ENCODE measurements around the gene GARIN5B.

Gene GARIN5B

DNA sequence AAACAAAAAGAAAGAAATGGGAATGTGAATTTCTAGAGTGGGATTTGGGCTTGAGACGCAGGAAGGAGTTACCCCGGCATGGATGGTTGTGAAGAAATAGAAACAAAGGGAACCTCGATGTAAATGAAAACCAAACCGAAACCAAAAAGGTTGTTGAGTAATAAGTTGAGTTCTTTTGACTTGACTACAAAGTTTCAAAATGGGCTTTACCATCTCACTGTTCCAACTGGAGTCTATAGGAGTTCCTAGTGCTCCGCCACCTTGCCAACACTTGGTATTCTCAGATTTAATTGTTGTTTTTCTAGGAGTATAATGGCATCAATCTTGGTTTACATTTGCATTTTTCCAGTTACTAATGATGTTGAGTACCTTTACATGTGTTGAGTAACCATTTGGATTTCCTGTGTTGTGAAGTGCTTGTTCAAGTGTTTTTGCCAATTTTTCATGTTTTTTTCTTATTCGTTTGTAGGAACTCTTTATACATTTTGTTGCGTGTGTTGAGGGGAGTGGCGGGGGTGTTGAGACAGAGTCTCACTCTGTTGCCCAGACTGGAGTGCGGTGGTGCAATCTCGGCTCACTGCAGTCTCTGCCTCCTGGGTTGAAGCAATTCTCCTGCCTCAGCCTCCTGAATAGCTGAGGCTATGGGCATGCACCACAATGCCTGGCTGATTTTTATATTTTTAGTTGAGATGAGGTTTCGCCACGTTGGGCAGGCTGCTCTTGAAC lies 35.3 kb upstream of the GARIN5B start:
- H3K27ac Mint-ChIP-seq: peak overlapping the region; percentile 74
- H3K36me3 Mint-ChIP-seq (ENCODE audit: low read depth): peaks cover 32% of the 10 kb centered on the region
- no peaks in the 10 kb centered on the region for H3K9me3 Mint-ChIP-seq
- no peaks in the 10 kb centered on the region for H3K27me3 Mint-ChIP-seq (ENCODE audit: low read depth)
- no peak for DNase-seq (ENCODE audit: low spot score)
- H3K4me1 Mint-ChIP-seq (ENCODE audit: low read depth): peaks cover 14% of the 10 kb centered on the region
- peak overlapping the region; percentile 7 for H3K4me3 Mint-ChIP-seq

GRCh38 chr19:55392820-55393761 lies 30.0 kb upstream of the GARIN5B start:
- no peak for DNase-seq (ENCODE audit: low spot score)
- peaks cover 14% of the 10 kb centered on the region for H3K4me1 Mint-ChIP-seq (ENCODE audit: low read depth)
- no peaks in the 10 kb centered on the region for H3K27me3 Mint-ChIP-seq (ENCODE audit: low read depth)
- no peak overlapping the region for H3K4me3 Mint-ChIP-seq
- H3K27ac Mint-ChIP-seq: peak overlapping the region; percentile 8
- H3K9me3 Mint-ChIP-seq: no peaks in the 10 kb centered on the region
- H3K36me3 Mint-ChIP-seq (ENCODE audit: low read depth): peaks cover 28% of the 10 kb centered on the region

DNA sequence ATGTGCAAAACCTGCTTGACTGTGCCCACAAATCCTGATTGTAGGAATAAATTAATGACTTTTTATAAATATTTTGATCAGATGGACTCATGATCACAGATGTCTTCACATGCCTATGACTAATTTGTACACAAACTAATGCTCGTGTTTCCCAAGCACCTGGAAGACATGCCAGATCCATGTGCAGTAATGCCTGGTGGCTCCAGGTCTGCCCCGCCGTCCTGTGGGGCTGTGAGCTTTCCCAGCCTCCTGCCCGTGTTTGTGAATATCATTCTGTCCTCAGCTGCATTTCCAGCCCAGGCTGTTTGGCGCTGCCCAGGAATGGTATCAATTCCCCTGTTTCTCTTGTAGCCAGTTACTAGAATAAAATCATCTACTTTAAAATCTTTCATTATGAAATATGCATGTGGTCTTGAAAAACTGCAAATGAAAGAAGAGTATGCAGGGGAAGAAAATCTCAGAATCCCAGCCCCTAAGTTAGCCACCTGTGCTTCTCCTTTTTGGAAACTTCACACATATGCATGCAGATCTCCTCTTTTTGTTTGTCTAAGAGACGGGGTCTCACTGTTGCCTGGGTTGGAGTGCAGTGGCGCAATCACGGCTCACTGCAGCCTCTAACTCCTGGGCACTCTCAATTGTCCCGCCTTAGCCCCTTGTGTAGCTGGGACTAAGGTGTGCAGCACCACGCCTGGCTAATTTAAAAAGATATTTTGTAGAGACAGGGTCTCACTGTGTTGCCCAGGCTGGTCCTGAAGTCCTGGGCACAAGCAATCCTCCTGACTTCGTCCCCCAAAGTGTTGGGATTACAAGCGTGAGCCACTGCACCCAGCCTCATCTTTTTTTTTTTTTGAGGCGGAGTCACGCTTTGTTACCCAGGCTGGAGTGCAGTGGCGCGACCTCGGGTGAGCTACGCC lies 28.9 kb upstream of the GARIN5B start:
- no peak overlapping the region for H3K4me3 Mint-ChIP-seq
- H3K27me3 Mint-ChIP-seq (ENCODE audit: low read depth): no peaks in the 10 kb centered on the region
- no peak for DNase-seq (ENCODE audit: low spot score)
- H3K4me1 Mint-ChIP-seq (ENCODE audit: low read depth): peaks cover 17% of the 10 kb centered on the region
- H3K36me3 Mint-ChIP-seq (ENCODE audit: low read depth): peaks cover 38% of the 10 kb centered on the region
- peak overlapping the region; percentile 31 for H3K27ac Mint-ChIP-seq
- H3K9me3 Mint-ChIP-seq: no peaks in the 10 kb centered on the region

DNA sequence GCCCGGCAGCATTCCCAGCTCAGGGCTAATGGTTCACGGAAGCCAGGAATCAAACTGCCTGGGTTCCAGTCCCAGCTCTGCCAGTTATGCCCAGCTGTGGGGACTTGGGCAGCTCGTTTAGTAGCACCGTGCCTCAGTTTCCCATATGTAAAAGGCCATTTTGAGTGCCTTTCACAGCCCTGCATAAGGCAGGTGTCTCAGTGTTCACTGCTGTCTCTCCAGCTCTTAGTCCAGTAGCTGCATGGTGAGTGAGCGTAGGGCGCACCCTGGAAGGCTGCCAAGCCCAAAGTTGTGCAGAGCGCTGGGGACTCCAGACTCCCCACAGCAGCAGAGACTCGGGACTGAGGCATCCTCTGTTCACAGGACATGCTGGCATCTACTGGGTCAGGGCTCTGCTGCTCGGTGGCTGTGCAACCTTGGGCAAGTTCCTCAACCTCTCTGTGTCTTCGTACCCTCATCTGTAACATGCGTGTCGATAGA lies 28.2 kb upstream of the GARIN5B start:
- Mint-ChIP-seq H3K27ac (no peak overlapping the region), H3K9me3 (no peaks in the 10 kb centered on the region), H3K4me1 (ENCODE audit: low read depth) (peaks cover 20% of the 10 kb centered on the region), H3K36me3 (ENCODE audit: low read depth) (peaks cover 45% of the 10 kb centered on the region), H3K27me3 (ENCODE audit: low read depth) (no peaks in the 10 kb centered on the region), H3K4me3 (no peak overlapping the region)
- DNase-seq (ENCODE audit: low spot score): no peak

- H3K4me1 Mint-ChIP-seq (ENCODE audit: low read depth): peaks cover 20% of the 10 kb centered on the region
- no peaks in the 10 kb centered on the region for H3K27me3 Mint-ChIP-seq (ENCODE audit: low read depth)
- no peak overlapping the region for H3K4me3 Mint-ChIP-seq
- H3K9me3 Mint-ChIP-seq: no peaks in the 10 kb centered on the region
- H3K27ac Mint-ChIP-seq: peak overlapping the region; percentile 38
- H3K36me3 Mint-ChIP-seq (ENCODE audit: low read depth): peaks cover 52% of the 10 kb centered on the region
- no peak for DNase-seq (ENCODE audit: low spot score)
Measured at GRCh38 chr19:55390461-55390880, 27.4 kb upstream of the GARIN5B start.

DNA sequence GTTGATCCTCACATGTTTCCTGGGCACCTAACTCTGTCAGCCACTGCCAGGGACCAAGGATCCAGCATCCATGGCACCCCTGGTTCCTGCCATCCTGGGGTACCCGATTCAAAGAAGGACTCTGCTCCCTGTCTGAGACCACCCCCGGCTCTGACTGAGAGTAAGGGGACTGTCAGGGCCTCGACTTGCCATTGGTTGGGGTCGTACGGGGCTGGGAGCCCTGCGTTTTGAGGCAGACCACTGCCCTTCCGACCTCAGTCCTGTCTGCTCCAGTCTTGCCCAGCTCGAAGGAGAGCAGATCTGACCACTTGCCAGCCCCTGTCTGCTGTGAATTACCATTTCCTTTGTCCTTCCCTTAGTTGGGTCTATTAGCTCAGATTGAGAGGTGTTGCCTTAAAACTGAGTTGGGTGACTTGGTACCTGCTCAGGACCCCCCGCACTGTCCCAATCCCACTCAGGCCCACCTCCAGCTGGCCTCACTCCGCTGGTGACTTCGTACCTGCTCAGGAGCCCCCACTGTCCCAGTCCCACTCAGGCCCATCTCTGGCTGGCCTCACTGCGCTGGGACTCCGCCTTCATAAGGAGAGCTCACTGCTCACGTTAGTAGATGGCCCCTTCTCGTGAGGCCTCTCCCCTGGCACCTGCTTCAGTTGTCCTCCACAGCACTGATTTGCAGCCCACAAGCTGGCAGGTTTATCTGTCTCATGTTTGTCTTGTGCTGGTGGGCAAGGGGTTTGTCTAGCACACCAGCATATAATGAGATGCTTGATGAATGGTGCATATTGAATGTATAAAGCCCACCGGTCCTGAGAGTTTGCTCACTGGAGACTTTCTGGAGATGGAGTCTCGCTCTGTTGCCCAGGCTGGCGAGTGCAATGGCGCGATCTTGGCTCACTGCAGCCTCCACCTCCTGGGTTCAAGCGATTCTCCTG lies 26.6 kb upstream of the GARIN5B start:
- Mint-ChIP-seq H3K27me3 (ENCODE audit: low read depth) (no peaks in the 10 kb centered on the region), H3K4me1 (ENCODE audit: low read depth) (peaks cover 25% of the 10 kb centered on the region), H3K36me3 (ENCODE audit: low read depth) (peaks cover 54% of the 10 kb centered on the region), H3K27ac (no peak overlapping the region), H3K4me3 (peak overlapping the region; percentile 28), H3K9me3 (no peaks in the 10 kb centered on the region)
- no peak for DNase-seq (ENCODE audit: low spot score)

DNA sequence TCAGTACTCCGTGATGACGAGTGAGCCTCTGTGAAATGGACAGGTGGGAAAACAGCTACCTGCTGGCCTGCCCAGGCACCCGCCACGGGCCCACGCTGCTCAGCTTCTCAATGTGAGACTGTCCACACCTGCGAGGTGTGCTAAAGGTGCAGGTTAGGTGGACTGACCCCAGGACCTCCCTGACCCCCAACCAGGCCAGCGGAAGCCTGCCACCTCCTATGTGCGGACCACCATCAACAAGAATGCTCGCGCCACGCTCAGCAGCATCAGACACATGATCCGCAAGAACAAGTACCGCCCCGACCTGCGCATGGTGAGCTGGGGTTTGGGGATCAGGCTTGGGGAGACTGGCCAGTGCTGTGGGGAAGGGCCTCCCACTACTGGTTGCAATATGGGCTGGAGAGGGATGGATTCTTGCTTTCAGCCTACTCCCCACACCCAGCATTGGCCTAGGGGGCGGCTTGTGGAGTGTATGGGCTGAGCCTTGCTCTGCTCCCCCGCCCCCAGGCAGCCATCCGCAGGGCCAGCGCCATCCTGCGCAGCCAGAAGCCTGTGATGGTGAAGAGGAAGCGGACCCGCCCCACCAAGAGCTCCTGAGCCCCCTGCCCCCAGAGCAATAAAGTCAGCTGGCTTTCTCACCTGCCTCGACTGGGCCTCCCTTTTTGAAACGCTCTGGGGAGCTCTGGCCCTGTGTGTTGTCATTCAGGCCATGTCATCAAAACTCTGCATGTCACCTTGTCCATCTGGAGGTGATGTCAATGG lies 24.9 kb upstream of the GARIN5B start:
- H3K36me3 Mint-ChIP-seq (ENCODE audit: low read depth): peaks cover 54% of the 10 kb centered on the region
- H3K27me3 Mint-ChIP-seq (ENCODE audit: low read depth): no peaks in the 10 kb centered on the region
- H3K27ac Mint-ChIP-seq: peak overlapping the region; percentile 41
- H3K9me3 Mint-ChIP-seq: no peaks in the 10 kb centered on the region
- H3K4me1 Mint-ChIP-seq (ENCODE audit: low read depth): peaks cover 32% of the 10 kb centered on the region
- DNase-seq (ENCODE audit: low spot score): no peak
- peak overlapping the region; percentile 99 for H3K4me3 Mint-ChIP-seq

DNA sequence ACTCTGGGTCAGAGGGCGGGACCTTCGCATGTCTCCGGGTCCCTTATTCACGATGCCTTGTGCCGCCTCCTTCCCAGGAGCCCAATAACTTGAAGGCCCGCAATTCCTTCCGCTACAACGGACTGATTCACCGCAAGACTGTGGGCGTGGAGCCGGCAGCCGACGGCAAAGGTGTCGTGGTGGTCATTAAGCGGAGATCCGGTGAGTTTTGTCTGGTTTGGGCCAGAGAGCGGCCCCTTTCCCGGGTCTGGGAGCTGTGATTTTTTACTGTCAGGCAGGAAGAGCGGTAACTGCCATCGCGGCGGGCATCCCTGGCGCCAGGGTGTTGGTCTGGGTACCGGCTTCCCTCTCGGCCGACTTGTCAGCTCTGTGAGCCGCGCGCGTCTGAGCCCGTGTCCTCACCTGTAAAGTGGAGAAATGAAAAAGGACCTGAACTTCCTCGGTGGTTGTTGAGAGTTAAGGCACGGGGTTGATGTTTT lies 23.5 kb upstream of the GARIN5B start:
- DNase-seq (ENCODE audit: low spot score): peak; percentile 39
- Mint-ChIP-seq H3K4me1 (ENCODE audit: low read depth) (peaks cover 41% of the 10 kb centered on the region), H3K27ac (peak overlapping the region; percentile 98), H3K9me3 (no peaks in the 10 kb centered on the region), H3K27me3 (ENCODE audit: low read depth) (no peaks in the 10 kb centered on the region), H3K4me3 (peak overlapping the region; percentile 99), H3K36me3 (ENCODE audit: low read depth) (peaks cover 59% of the 10 kb centered on the region)

DNA sequence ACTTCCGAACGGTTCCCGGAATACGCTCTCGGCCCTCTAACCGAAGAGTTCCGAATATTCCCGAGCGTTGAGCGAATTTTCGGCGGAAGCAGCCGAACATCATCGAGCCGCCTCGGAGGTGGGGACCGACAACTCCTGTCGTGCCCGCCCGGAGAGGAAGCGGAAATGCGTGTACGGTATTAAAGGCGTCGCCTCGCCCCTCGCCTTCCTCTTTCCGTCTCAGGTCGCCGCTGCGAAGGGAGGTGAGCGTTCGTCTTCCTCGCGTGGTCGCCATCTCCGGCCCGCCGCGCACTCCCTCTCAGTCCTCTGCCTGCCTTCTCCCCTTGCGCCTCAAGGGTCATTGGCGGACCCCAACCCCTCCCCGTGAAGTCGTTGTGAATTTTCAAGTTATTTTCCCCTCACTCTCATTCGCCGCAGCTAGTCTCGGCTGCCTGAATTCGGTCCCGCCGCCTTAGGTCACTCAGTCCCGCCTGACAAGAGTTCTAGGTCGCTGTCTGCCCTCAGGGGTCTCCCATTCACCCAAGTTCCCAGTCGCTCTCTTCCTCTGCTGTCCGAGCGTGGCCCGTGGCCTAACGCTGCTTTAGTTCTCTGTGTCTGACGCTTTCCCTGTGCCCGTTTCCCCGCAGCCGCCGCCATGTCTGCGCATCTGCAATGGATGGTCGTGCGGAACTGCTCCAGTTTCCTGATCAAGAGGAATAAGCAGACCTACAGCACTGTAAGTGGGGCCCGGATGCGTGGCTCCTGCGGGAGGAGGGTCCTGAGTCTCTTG lies 22.8 kb upstream of the GARIN5B start, which contains the start of gene RPL28:
Gene RPL28, plus strand, starts transcription at position 209 of the 769 bp plus-strand sequence. Its CDS starts 426 bp downstream, at position 635.
- DNase-seq (ENCODE audit: low spot score): peak; percentile 98
- Mint-ChIP-seq H3K27me3 (ENCODE audit: low read depth) (no peaks in the 10 kb centered on the region), H3K4me3 (peak within 1 kb of the TSS; percentile 99), H3K36me3 (ENCODE audit: low read depth) (peaks cover 60% of the 10 kb centered on the region), H3K4me1 (ENCODE audit: low read depth) (peaks cover 41% of the 10 kb centered on the region), H3K27ac (peak within 1 kb of the TSS; percentile 98), H3K9me3 (no peaks in the 10 kb centered on the region)

DNA sequence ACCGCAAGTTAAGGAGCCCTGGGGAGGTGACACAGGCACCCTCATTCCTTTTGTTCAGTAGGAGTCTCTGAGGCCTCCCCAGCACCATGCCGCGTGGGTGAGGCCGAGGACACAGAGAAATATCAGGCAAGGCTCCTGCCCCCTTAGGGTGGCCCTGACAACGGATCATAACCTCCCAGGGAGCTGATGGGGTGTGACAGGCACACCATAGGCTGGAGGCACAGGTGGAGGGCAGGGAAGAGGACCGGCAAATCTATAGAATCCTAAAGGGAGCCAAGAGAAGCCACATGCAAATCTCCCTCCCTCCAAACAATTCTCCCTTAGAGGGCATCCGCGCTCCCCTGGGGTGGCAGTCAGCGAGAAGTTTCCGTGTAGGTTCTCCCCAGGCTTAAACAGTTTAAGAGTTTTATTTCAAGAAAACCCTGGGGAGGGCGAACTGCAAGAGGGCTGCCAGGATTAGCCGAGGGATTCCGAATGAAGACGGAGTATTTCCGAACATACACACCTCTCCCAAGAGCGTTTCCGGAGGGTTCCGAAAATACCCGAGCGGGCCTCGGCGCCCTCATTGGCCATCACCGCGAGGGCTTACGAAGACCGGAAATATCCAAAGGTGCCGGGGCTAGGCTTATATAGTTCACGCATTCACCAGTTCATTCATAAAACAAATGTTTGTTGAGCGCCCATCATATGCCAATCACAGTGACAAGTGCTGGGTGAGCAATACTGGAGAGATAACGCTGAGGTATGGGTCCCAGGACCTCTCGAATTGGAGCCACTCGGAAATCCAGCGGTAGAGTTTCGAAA lies 22.1 kb upstream of the GARIN5B start:
- H3K4me1 Mint-ChIP-seq (ENCODE audit: low read depth): peaks cover 37% of the 10 kb centered on the region
- H3K4me3 Mint-ChIP-seq: peak overlapping the region; percentile 99
- peak overlapping the region; percentile 98 for H3K27ac Mint-ChIP-seq
- no peaks in the 10 kb centered on the region for H3K9me3 Mint-ChIP-seq
- no peaks in the 10 kb centered on the region for H3K27me3 Mint-ChIP-seq (ENCODE audit: low read depth)
- peaks cover 54% of the 10 kb centered on the region for H3K36me3 Mint-ChIP-seq (ENCODE audit: low read depth)
- DNase-seq (ENCODE audit: low spot score): peak; percentile 94

All from T-helper 2 cell treated with Interferon-gamma antibody and Interleukin-4, amounts not matched to agents 5 μg/mL and 100 μg/mL, for 36 hours (primary cell).